ENCODE data around the gene AMELY. TPM values are rescaled to one million over a fixed set of nuclear protein-coding genes. Genes with fewer than 3 reads are reported as not detected.
"Not testable (repeated sequence)": the region's sequence is repeated elsewhere in the genome, so short reads cannot be mapped to it uniquely, and the experiment has no call there.

The AMELY gene
- total RNA-seq, 1 experiment from 2014 or later = not detected

- H3T11ph ChIP-seq (ENCODE audit: low read length) = no peak overlapping the region
Observed at GRCh38 chrY:6849384-6849783, 62.2 kb downstream of the AMELY start.

DNA sequence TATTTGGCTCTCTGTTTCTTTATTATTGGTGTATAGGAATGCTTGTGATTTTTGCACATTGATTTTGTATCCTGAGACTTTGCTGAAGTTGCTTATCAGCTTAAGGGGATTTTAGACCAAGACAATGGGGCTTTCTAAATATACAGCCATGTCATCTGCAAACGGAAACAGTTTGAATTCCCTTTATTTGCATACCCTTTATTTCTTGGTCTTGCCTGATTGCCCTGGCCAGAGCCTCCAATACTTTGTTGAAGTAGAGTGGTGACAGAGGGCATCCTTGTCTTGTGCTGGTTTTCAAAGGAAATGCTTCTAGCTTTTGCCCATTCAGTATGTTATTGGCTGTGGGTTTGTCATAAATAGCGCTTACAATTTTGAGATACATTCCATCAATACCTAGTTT lies 68.9 kb downstream of the AMELY start:
- H3K4me2 ChIP-seq (ENCODE audit: insufficient read depth, insufficient read length, low read length); H3K18ac ChIP-seq (ENCODE audit: insufficient read length, low read depth, low read length); H3K9ac ChIP-seq (ENCODE audit: extremely low read depth, insufficient read length, low read length); H2AFZ ChIP-seq (ENCODE audit: low read length); DNase-seq; H3K27ac ChIP-seq (ENCODE audit: insufficient read length, low read depth, low read length); H3K56ac ChIP-seq (ENCODE audit: insufficient read length, low read depth, low read length); H4K91ac ChIP-seq (ENCODE audit: insufficient read length, low read depth, low read length); H2AK5ac ChIP-seq (ENCODE audit: insufficient read length, low read length); H4K20me1 ChIP-seq (ENCODE audit: control insufficient read depth, insufficient read depth, insufficient read length); H2BK20ac ChIP-seq (ENCODE audit: low read depth, low read length, poor library complexity, severe bottlenecking); H3K27me3 ChIP-seq (ENCODE audit: insufficient read depth, low read length); H4K5ac ChIP-seq (ENCODE audit: insufficient read length, low read depth, low read length); H3K4me3 Mint-ChIP-seq; H3K4me1 ChIP-seq (ENCODE audit: insufficient read depth, low read length); H2BK15ac ChIP-seq (ENCODE audit: low read depth, low read length); H2BK12ac ChIP-seq (ENCODE audit: insufficient read length, low read depth, low read length); H3K4ac ChIP-seq (ENCODE audit: low read depth, low read length); H3K23ac ChIP-seq (ENCODE audit: insufficient read length, low read depth, low read length); H3K79me2 ChIP-seq (ENCODE audit: insufficient read depth, low read length); H3K36me3 Mint-ChIP-seq (ENCODE audit: insufficient read depth in 1 of 3, low read depth in 3 of 3); H3K27me3 Mint-ChIP-seq (ENCODE audit: low read depth); H3K9me3 ChIP-seq (ENCODE audit: control insufficient read depth, low read depth, low read length); H4K8ac ChIP-seq (replicated peaks; ENCODE audit: insufficient read length, low read depth, low read length); H3T11ph ChIP-seq (ENCODE audit: low read length); H2BK120ac ChIP-seq (ENCODE audit: low read depth, low read length, poor library complexity, severe bottlenecking); H3K9me3 Mint-ChIP-seq; H3K4me1 Mint-ChIP-seq; H3K27ac Mint-ChIP-seq; H3K14ac ChIP-seq (ENCODE audit: insufficient read depth, low read length); H3K79me1 ChIP-seq (ENCODE audit: insufficient read depth, low read depth, low read length, poor library complexity, severe bottlenecking); H2BK5ac ChIP-seq (ENCODE audit: insufficient read length, low read length); H3K23me2 ChIP-seq (ENCODE audit: insufficient read length, low read depth, low read length, poor library complexity, severe bottlenecking): not testable (repeated sequence)
- no CpG with 5 or more reads among the region's 2 CpGs for WGBS (ENCODE audit: extremely low coverage, insufficient read length, low lambda C conversion rate)

More at GRCh38 chrY:6849384-6849783, 62.2 kb downstream of the AMELY start:
- no peak overlapping the region for H2BK12ac ChIP-seq (ENCODE audit: insufficient read length, low read depth, low read length)
- H2BK15ac ChIP-seq (ENCODE audit: low read depth, low read length) = no peak overlapping the region
- no peaks in the 10 kb centered on the region for H3K4me1 ChIP-seq (ENCODE audit: insufficient read depth, low read length)
- TF ChIP-seq, protein P1, sequence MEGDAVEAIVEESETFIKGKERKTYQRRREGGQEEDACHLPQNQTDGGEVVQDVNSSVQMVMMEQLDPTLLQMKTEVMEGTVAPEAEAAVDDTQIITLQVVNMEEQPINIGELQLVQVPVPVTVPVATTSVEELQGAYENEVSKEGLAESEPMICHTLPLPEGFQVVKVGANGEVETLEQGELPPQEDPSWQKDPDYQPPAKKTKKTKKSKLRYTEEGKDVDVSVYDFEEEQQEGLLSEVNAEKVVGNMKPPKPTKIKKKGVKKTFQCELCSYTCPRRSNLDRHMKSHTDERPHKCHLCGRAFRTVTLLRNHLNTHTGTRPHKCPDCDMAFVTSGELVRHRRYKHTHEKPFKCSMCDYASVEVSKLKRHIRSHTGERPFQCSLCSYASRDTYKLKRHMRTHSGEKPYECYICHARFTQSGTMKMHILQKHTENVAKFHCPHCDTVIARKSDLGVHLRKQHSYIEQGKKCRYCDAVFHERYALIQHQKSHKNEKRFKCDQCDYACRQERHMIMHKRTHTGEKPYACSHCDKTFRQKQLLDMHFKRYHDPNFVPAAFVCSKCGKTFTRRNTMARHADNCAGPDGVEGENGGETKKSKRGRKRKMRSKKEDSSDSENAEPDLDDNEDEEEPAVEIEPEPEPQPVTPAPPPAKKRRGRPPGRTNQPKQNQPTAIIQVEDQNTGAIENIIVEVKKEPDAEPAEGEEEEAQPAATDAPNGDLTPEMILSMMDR (conservative IDR thresholded peaks at IDR 0.05) = no peak
- no peak overlapping the region for H2BK5ac ChIP-seq (ENCODE audit: insufficient read length, low read length)
- Mint-ChIP-seq H3K27ac (no peak overlapping the region), H3K27me3 (ENCODE audit: low read depth) (no peaks in the 10 kb centered on the region), H3K9me3 (no peaks in the 10 kb centered on the region), H3K4me3 (no peak overlapping the region), H3K4me1 (no peaks in the 10 kb centered on the region), H3K36me3 (ENCODE audit: insufficient read depth in 1 of 3, low read depth in 3 of 3) (no peaks in the 10 kb centered on the region)
- H3K27ac ChIP-seq (ENCODE audit: insufficient read length, low read depth, low read length) = no peak overlapping the region
- no peak overlapping the region for H4K91ac ChIP-seq (ENCODE audit: insufficient read length, low read depth, low read length)
- no peak overlapping the region for H4K8ac ChIP-seq (replicated peaks; ENCODE audit: insufficient read length, low read depth, low read length)
- H3K18ac ChIP-seq (ENCODE audit: insufficient read length, low read depth, low read length) = no peak overlapping the region
- no peak overlapping the region for H3K23ac ChIP-seq (ENCODE audit: insufficient read length, low read depth, low read length)
- H3K27me3 ChIP-seq (ENCODE audit: insufficient read depth, low read length) = no peaks in the 10 kb centered on the region
- no peaks in the 10 kb centered on the region for H4K20me1 ChIP-seq (ENCODE audit: control insufficient read depth, insufficient read depth, insufficient read length)
- no peak overlapping the region for H3K4me2 ChIP-seq (ENCODE audit: insufficient read depth, insufficient read length, low read length)
- no peaks in the 10 kb centered on the region for H3K79me1 ChIP-seq (ENCODE audit: insufficient read depth, low read depth, low read length, poor library complexity, severe bottlenecking)
- H2AK5ac ChIP-seq (ENCODE audit: insufficient read length, low read length) = no peak overlapping the region
- no peak overlapping the region for H2AFZ ChIP-seq (ENCODE audit: low read length)
- WGBS (ENCODE audit: extremely low coverage, insufficient read length, low lambda C conversion rate) = no CpG with 5 or more reads among the region's 2 CpGs
- H3K9me3 ChIP-seq (ENCODE audit: control insufficient read depth, low read depth, low read length) = no peaks in the 10 kb centered on the region
- no peak for DNase-seq
- no peak overlapping the region for H3K4ac ChIP-seq (ENCODE audit: low read depth, low read length)
- no peak overlapping the region for H4K5ac ChIP-seq (ENCODE audit: insufficient read length, low read depth, low read length)
- no peak overlapping the region for H2BK20ac ChIP-seq (ENCODE audit: low read depth, low read length, poor library complexity, severe bottlenecking)
- H3K56ac ChIP-seq (ENCODE audit: insufficient read length, low read depth, low read length) = no peak overlapping the region
- no peaks in the 10 kb centered on the region for H3K23me2 ChIP-seq (ENCODE audit: insufficient read length, low read depth, low read length, poor library complexity, severe bottlenecking)
- no peak overlapping the region for H3K9ac ChIP-seq (ENCODE audit: extremely low read depth, insufficient read length, low read length)
- no peak overlapping the region for H2BK120ac ChIP-seq (ENCODE audit: low read depth, low read length, poor library complexity, severe bottlenecking)
- no peak overlapping the region for H3K14ac ChIP-seq (ENCODE audit: insufficient read depth, low read length)
- H3K79me2 ChIP-seq (ENCODE audit: insufficient read depth, low read length) = no peaks in the 10 kb centered on the region

All from H9 (cell line).